HG03520 (cell line): ENCODE data around the gene ELL2.
"Not testable (repeated sequence)": the region's sequence is repeated elsewhere in the genome, so short reads cannot be mapped to it uniquely, and the experiment has no call there.

ENCODE experiments used
- ATAC-seq: cut with Tn5 transposase; IDR thresholded peaks from one replicate; pipeline ENCODE4 v1.9.1; 2021; ENCODE audit warnings: mild to moderate bottlenecking, moderate library complexity; ENCODE audit not compliant: unreplicated experiment

ELL2 gene

GRCh38 chr5:95862671-95863382 is 98.8 kb downstream of the ELL2 start:
- no peak for ATAC-seq

DNA sequence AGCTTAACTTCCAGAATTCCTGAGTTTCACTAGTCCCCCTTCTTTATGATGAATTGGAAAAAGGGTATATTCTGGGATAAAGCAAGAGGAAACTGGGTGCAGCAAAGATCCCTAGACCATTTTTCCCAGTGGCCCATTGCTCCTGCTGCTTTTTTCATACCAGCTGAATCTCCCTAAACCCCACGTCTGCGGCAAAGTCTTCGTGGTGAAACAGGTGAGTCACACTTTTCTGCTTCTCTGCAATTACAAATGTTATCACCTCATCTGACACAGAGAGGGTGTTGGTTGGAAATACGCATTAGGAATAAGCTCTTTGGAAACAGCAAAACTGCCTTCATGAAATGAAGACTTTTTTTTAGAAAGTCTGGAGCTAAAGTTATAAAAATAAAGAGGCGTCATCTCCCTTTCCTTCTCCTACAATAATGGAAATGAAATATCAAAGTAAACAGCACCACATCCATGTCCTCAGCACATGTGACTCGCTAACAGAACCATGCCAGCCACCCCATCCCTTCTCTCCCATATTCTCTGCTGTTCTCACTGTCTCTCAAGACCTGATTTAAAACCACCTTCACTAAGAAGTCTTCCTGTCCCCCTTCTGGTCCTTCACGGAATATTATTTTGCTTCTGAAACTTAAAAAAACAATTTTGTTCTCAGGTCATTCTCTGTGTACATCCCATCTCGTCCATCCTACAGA is 99.6 kb downstream of the ELL2 start:
- ATAC-seq: no peak

DNA sequence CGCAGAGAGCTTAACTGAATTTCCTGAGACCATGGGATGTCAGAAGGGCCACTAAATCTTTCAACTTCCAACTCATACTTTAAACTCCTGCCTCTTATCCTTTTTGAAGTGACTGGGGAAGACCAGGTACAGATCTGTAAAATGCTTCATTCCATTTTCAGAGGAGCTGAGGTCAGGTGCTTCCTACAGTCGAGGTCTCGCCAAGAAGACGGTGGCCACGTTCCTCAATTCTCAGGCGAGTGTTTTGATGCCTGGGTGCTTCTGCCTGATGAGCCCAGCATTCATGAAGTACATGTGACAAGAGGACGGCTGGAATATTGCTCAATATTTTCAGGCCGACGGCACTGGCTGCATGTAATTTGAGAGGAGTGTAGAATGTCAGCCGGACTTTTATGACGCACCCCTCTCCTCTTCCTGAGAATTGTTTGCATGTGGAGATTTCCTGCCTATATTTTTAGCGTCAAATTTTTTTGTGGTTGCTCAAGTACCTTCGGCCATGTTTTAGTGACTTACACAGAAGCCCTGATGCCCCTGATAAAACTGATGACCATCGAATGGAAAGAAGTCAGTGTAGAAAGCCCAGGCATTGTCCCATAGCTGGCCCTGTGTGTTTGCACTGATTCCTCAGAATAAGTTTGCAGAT is 100.3 kb downstream of the ELL2 start:
- ATAC-seq: no peak

GRCh38 chr5:95859661-95860060 is 102.0 kb downstream of the ELL2 start:
- no peak for ATAC-seq

- peak; percentile 89 for ATAC-seq
These were observed 102.7 kb downstream of the ELL2 start for GRCh38 chr5:95858661-95859595.

- ATAC-seq: no peak
These were observed 103.6 kb downstream of the ELL2 start for GRCh38 chr5:95858023-95858461.

- no peak for ATAC-seq
These were observed 104.3 kb downstream of the ELL2 start for GRCh38 chr5:95857185-95857945.

DNA sequence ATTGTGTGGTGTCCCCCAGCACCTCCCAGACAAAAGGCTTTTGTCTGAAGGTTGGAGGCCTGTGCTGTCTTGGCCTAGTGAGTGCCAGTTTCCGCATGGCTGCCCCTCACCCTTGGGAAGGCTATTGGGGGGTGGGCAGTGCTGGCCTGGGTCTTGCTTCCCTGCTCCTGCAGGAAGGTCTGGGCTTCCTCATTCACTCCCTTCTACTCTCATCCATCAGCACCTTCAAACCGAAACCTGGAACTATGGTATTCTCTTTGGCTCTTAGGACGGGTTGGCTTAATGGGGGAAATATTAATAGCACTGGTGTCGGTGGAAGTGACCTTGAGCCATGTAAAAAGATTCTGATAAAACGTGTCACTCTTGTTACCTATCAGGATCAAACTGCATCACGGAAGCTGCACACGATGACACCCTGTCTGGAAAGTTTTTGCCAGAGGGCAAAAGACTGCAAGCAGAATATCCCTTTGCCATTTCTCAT is 105.1 kb downstream of the ELL2 start:
- ATAC-seq: no peak

- no peak for ATAC-seq
These were observed 108.2 kb downstream of the ELL2 start for GRCh38 chr5:95853490-95853889.

DNA sequence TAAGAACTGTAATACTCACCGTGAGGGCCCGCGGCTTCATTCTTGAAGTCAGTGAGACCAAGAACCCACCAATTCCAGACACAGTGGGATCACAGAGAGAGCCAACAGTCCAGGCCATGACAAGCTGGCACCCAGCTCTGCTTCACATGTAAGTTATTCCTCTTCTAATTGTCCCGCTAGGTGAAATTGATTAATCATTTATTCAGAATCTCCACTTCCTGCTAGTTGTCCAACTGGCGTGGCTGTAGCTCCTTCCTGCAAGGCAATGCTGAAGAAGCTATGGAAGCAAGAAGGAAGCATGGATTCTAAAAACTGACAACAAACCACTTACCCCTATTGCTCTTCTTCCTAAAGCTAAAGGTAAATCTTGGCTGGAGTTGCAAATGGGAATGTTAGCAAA is 109.1 kb downstream of the ELL2 start:
- ATAC-seq: no peak

- not testable (repeated sequence) for ATAC-seq
These were observed 110.5 kb downstream of the ELL2 start for GRCh38 chr5:95851141-95851540.

- no peak for ATAC-seq
These were observed 111.2 kb downstream of the ELL2 start for GRCh38 chr5:95850391-95850894.

DNA sequence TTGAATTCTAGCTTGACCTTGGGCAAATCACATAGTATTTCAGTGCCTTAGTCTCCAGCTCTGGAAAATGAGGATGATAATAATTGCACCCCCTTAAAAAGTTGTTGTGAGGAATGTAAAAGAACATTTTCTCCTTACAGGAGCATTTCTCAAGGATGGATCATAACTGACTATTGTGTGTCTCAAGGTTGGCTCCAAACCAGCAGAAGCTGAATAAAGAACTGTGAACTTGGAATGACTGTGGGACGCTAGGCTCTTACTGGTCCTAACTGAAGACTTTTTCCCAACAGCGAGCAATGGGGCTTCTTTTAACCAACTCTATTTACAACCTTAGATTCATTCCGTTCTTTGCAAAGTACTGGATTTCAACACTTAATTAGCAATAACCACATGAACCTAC is 113.0 kb downstream of the ELL2 start:
- ATAC-seq: no peak

- no peak for ATAC-seq
These were observed 114.4 kb downstream of the ELL2 start for GRCh38 chr5:95847261-95847592.

- ATAC-seq: peak; percentile 60
These were observed 114.9 kb downstream of the ELL2 start for GRCh38 chr5:95846554-95847260.

- ATAC-seq: no peak
These were observed 116.3 kb downstream of the ELL2 start for GRCh38 chr5:95845391-95845790.

DNA sequence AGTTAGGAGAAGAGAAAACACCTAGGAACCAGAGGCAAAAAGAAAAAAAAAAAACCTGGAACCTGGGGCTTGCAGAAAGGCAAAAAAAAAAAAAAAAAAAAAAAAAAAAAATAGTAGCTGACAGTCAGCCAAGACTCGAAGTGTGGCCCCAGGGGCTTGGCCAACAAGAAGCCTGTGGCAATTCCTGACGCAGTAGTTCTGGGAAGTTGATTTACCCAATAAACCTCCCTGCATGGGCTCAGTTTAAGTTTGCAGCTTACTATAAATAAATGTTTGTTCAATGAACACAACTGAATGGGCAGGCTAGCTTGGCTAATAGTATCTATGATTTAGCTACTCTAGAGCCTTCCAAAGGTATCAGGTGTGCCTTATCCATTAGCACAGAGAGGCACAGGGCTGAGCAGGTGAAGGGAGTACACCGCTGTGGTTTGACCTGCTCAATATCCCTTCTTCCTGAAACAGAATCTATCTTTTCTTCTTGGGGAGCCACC is 117.9 kb downstream of the ELL2 start:
- no peak for ATAC-seq

- ATAC-seq: peak; percentile 76
These were observed 118.7 kb downstream of the ELL2 start for GRCh38 chr5:95842854-95843544.
